ENCODE data around the gene SLC16A11. TPM values are rescaled to one million over a fixed set of nuclear protein-coding genes. Genes with fewer than 3 reads are reported as not detected.

Gene SLC16A11
- polyA plus RNA-seq, 1 donor (not counting 4 experiments of a cell fraction or from before 2014, with no cell fraction given) = not detected

GRCh38 chr17:7079581-7080455, 35.9 kb upstream of the SLC16A11 start, which contains the start of gene CLEC10A:
CLEC10A (minus strand) TSS chr17:7080251; CDS start chr17:7078812, 1,439 bp downstream.
- Histone ChIP-seq H3K4me2 (ENCODE audit: control insufficient read depth, extremely low read depth, insufficient read depth, low read depth, low read length) (no peak within 1 kb of the TSS), H3K4me1 (ENCODE audit: control insufficient read depth, extremely low read depth, insufficient read depth, low read length) (no peaks in the 10 kb centered on the region), H3K9me3 (ENCODE audit: control insufficient read depth, low read depth, low read length) (no peaks in the 10 kb centered on the region), H2AFZ (ENCODE audit: control insufficient read depth, low read length) (no peak within 1 kb of the TSS), H3K4me3 (ENCODE audit: control insufficient read depth in 2 of 3, extremely low read depth in 1 of 3, insufficient read depth in 2 of 3, low read depth in 1 of 3, low read length in 3 of 3) (no peak within 1 kb of the TSS), H3K36me3 (ENCODE audit: control insufficient read depth in 2 of 2, extremely low read depth in 1 of 2, insufficient read depth in 2 of 2, low read length in 2 of 2) (no peaks in the 10 kb centered on the region), H3K27me3 (ENCODE audit: control insufficient read depth, extremely low read depth, insufficient read depth, low read length) (peaks cover 7% of the 10 kb centered on the region), H3K9me1 (ENCODE audit: control insufficient read depth, extremely low read depth, insufficient read depth, low read length) (no peaks in the 10 kb centered on the region), H3K27ac (ENCODE audit: control insufficient read depth, insufficient read depth, low read length) (no peak within 1 kb of the TSS), H3K79me2 (ENCODE audit: control insufficient read depth, insufficient read depth, low read length) (no peaks in the 10 kb centered on the region), H3K9ac (ENCODE audit: control insufficient read depth, extremely low read depth, insufficient read depth, low read length) (no peak within 1 kb of the TSS), H4K20me1 (ENCODE audit: control insufficient read depth, extremely low read depth, insufficient read depth, low read length) (no peaks in the 10 kb centered on the region)
- FAIRE-seq (no peak), DNase-seq (ENCODE audit: low read depth, low spot score) (no peak)
- dilution Hi-C loops (cut with MboI; ENCODE audit: extremely low pct_ligation_motif_present, low sequenced_read_pairs) = no loop called here
- TF ChIP-seq EZH2 (IDR thresholded peaks at IDR 0.05; ENCODE audit: low read length) (no peak), CTCF (optimal IDR thresholded peaks at IDR 0.05 in 1 of 3, IDR thresholded peaks at IDR 0.05 in 1 of 3, conservative IDR thresholded peaks at IDR 0.05 in 1 of 3; ENCODE audit: extremely low read depth in 1 of 3, insufficient read depth in 2 of 3, low read length in 3 of 3) (no peak)

- no peak for DNase-seq (ENCODE audit: low read depth, low spot score)
- Histone ChIP-seq H2AFZ (ENCODE audit: control insufficient read depth, low read length) (no peak overlapping the region), H3K4me1 (ENCODE audit: control insufficient read depth, extremely low read depth, insufficient read depth, low read length) (no peaks in the 10 kb centered on the region), H3K4me2 (ENCODE audit: control insufficient read depth, extremely low read depth, insufficient read depth, low read depth, low read length) (no peak overlapping the region), H3K4me3 (ENCODE audit: control insufficient read depth in 2 of 3, extremely low read depth in 1 of 3, insufficient read depth in 2 of 3, low read depth in 1 of 3, low read length in 3 of 3) (no peak overlapping the region), H3K79me2 (ENCODE audit: control insufficient read depth, insufficient read depth, low read length) (no peaks in the 10 kb centered on the region), H3K27me3 (ENCODE audit: control insufficient read depth, extremely low read depth, insufficient read depth, low read length) (peaks cover 11% of the 10 kb centered on the region), H4K20me1 (ENCODE audit: control insufficient read depth, extremely low read depth, insufficient read depth, low read length) (no peaks in the 10 kb centered on the region), H3K9me3 (ENCODE audit: control insufficient read depth, low read depth, low read length) (no peaks in the 10 kb centered on the region), H3K9me1 (ENCODE audit: control insufficient read depth, extremely low read depth, insufficient read depth, low read length) (no peaks in the 10 kb centered on the region), H3K9ac (ENCODE audit: control insufficient read depth, extremely low read depth, insufficient read depth, low read length) (no peak overlapping the region), H3K27ac (ENCODE audit: control insufficient read depth, insufficient read depth, low read length) (no peak overlapping the region), H3K36me3 (ENCODE audit: control insufficient read depth in 2 of 2, extremely low read depth in 1 of 2, insufficient read depth in 2 of 2, low read length in 2 of 2) (no peaks in the 10 kb centered on the region)
- FAIRE-seq = no peak
- TF ChIP-seq CTCF (optimal IDR thresholded peaks at IDR 0.05 in 1 of 3, IDR thresholded peaks at IDR 0.05 in 1 of 3, conservative IDR thresholded peaks at IDR 0.05 in 1 of 3; ENCODE audit: extremely low read depth in 1 of 3, insufficient read depth in 2 of 3, low read length in 3 of 3) (no peak), EZH2 (IDR thresholded peaks at IDR 0.05; ENCODE audit: low read length) (no peak)
- dilution Hi-C loops (cut with MboI; ENCODE audit: extremely low pct_ligation_motif_present, low sequenced_read_pairs) = no loop called here
These were observed 34.8 kb upstream of the SLC16A11 start for GRCh38 chr17:7078711-7079110.

Data from keratinocyte (primary cell).